Hepatocyte (in vitro differentiated cells): ENCODE measurements around the gene ARL6IP1.

Experiments
- CTCF ChIP-seq: fragments of 200-600 bp; sonication (generic); IDR thresholded peaks from 2 replicates; pipeline ENCODE4 v1.5.1; 2016; ENCODE audit warnings: antibody characterized with exemption, mild to moderate bottlenecking; ENCODE audit not compliant: poor library complexity
- EZH2 ChIP-seq: fragments of 200-600 bp; sonication (generic); IDR thresholded peaks from 2 replicates; pipeline ENCODE4 v1.6.1; 2016; ENCODE audit warnings: antibody characterized with exemption, mild to moderate bottlenecking, borderline replicate concordance
- EZH2phosphoT487 ChIP-seq: fragments of 200-600 bp; sonication (generic); IDR thresholded peaks from one replicate; pipeline ENCODE4 v1.6.1; 2018; ENCODE audit warnings: antibody characterized with exemption, mild to moderate bottlenecking, low read depth, moderate library complexity; ENCODE audit not compliant: unreplicated experiment, severe bottlenecking

GRCh38 chr16:18832006-18832405 is 30.7 kb upstream of the ARL6IP1 start:
- TF ChIP-seq CTCF (no peak), EZH2 (no peak), EZH2phosphoT487 (no peak)
